K562 (cell line): ENCODE data around the gene RSBN1L. TPM values are rescaled to one million over a fixed set of nuclear protein-coding genes. Genes with fewer than 3 reads are reported as not detected.

Experiments
- ATAC-seq: fragments of 200-7000 bp; cut with Tn5 transposase; 3 replicates; pipeline ENCODE4 v1.9.1; 2020; ENCODE audit warnings: moderate library complexity
- BruUV-seq: library from RNA; stranded (reverse); fragments of 400-500 nt; replicated peaks from 2 replicates; lab custom pipeline; 2021; lab: Mats Ljungman, UMichigan
- CTCF ChIA-PET: fragments of 300-600 bp; formaldehyde crosslinking; extraction: SDS; loops from one replicate; lab custom pipeline; 2021; ENCODE audit warnings: low intra/inter-chr PET ratio; lab: Yijun Ruan, JAX
- POLR2A ChIA-PET: fragments of 300-600, 350-650 bp; sonication (Branson Sonifier 250); formaldehyde crosslinking; extraction: SDS; loops from one replicate; lab custom pipeline; 2021; ENCODE audit warnings: antibody characterized with exemption, inconsistent platforms; lab: Yijun Ruan, JAX
- DNase-seq, 4 experiments: peaks; one replicate each; pipeline versions ENCODE4 v3.0.0 to v3.0.0-alpha.2; 2011 to 2018; ENCODE audit warnings: low spot score in 3 of 4, mixed read lengths in 3 of 4; ENCODE audit errors: extremely low read depth in 1 of 4
- FAIRE-seq: peaks from 2 replicates; lab custom pipeline; 2011; peaks lifted over from hg19 to GRCh38; lab: Jason Lieb, UNC
- H2AFZ ChIP-seq: 2 replicates; pipeline ENCODE4 v1.6.0; 2011; ENCODE audit warnings: low read depth, low read length, control low read depth, inconsistent platforms
- H3K27ac ChIP-seq: fragments of 200-600 bp; 3 replicates; pipeline ENCODE4 v1.8.0; 2011; ENCODE audit warnings: low read depth, mild to moderate bottlenecking, control low read depth, inconsistent platforms, low read length, moderate library complexity, mixed read lengths; ENCODE audit errors: extremely low read depth
- H3K27me3 ChIP-seq, 2 experiments: fragments of 300-600 bp in 1 of 2; 2 replicates in 1 of 2; 3 replicates in 1 of 2; pipeline versions ENCODE4 v1.6.0 to v1.8.0; 2011; ENCODE audit warnings: inconsistent platforms in 2 of 2, low read length in 2 of 2, mild to moderate bottlenecking in 1 of 2, mixed read lengths in 1 of 2, moderate library complexity in 1 of 2; ENCODE audit not compliant: control insufficient read depth in 2 of 2, insufficient read depth in 2 of 2
- H3K36me3 ChIP-seq: fragments of 300-600 bp; 3 replicates; pipeline ENCODE4 v1.8.0; 2011; ENCODE audit warnings: mild to moderate bottlenecking, low read length, inconsistent platforms; ENCODE audit not compliant: control insufficient read depth, insufficient read depth
- H3K4me1 ChIP-seq, 2 experiments: fragments of 200-600 bp in 1 of 2; replicated peaks in 1 of 2; 2 replicates in 1 of 2; 3 replicates in 1 of 2; pipeline versions ENCODE4 v1.5.1 to v1.8.0; 2011; ENCODE audit warnings: inconsistent platforms in 2 of 2, low read length in 2 of 2, mild to moderate bottlenecking in 1 of 2, mixed read lengths in 1 of 2, moderate library complexity in 1 of 2; ENCODE audit not compliant: control insufficient read depth in 2 of 2, insufficient read depth in 2 of 2
- H3K4me2 ChIP-seq: 2 replicates; pipeline ENCODE4 v1.6.1; 2011; ENCODE audit warnings: low read length, control low read depth, inconsistent platforms, mixed read lengths; ENCODE audit not compliant: insufficient read depth
- H3K4me3 ChIP-seq: fragments of 200-600 bp; sonication (generic), shearing (Covaris generic); 2 replicates; pipeline ENCODE4 v1.5.1; 2016; ENCODE audit warnings: control low read depth, inconsistent platforms
- H3K79me2 ChIP-seq: fragments of 200-600 bp; 3 replicates; pipeline ENCODE4 v1.8.0; 2011; ENCODE audit warnings: low read length, inconsistent platforms; ENCODE audit not compliant: control insufficient read depth, insufficient read depth
- H3K9ac ChIP-seq, 2 experiments: 2 replicates each; pipeline versions ENCODE4 v1.6.0 to v1.6.1; 2011; ENCODE audit warnings: low read depth in 2 of 2, low read length in 2 of 2, control low read depth in 1 of 2, inconsistent platforms in 1 of 2, mild to moderate bottlenecking in 1 of 2, mixed read lengths in 1 of 2; ENCODE audit not compliant: insufficient read depth in 1 of 2
- H3K9me1 ChIP-seq: one replicate; pipeline ENCODE4 v1.6.0; 2011; ENCODE audit warnings: inconsistent platforms, mild to moderate bottlenecking, low read length, moderate library complexity; ENCODE audit not compliant: control insufficient read depth, insufficient read depth
- H3K9me3 ChIP-seq: replicated peaks from 2 replicates; pipeline ENCODE4 v1.5.1; 2011; ENCODE audit warnings: low read depth, low read length, inconsistent platforms; ENCODE audit not compliant: control insufficient read depth, insufficient read depth
- H4K20me1 ChIP-seq: replicated peaks from 2 replicates; pipeline ENCODE4 v1.6.1; 2011; ENCODE audit warnings: low read length, inconsistent platforms, mixed read lengths; ENCODE audit not compliant: control insufficient read depth, insufficient read depth
- SFPQ ChIP-seq: fragments of 200-400 bp; formaldehyde crosslinking; IDR thresholded peaks from 2 replicates; pipeline ENCODE4 v1.6.1; 2017; ENCODE audit warnings: mild to moderate bottlenecking, low read depth, low read length, moderate library complexity
- SMAD2 ChIP-seq: fragments of 150-350 bp; IDR thresholded peaks from 2 replicates; pipeline ENCODE4 v1.6.1; 2014; ENCODE audit warnings: low read depth, mild to moderate bottlenecking, low read length
- SPI1 ChIP-seq: IDR thresholded peaks from 2 replicates; pipeline ENCODE4 v1.6.1; 2011; ENCODE audit warnings: low read depth, low read length, control low read depth, borderline replicate concordance
- ZNF224 ChIP-seq: sonication (generic); formaldehyde crosslinking; IDR thresholded peaks from 2 replicates; pipeline ENCODE4 v1.8.0; 2022; ENCODE audit warnings: mild to moderate bottlenecking, missing genetic modification reagents
- ZNF395 ChIP-seq: fragments of 200-800 bp; sonication (Bioruptor generic); IDR thresholded peaks from 2 replicates; pipeline ENCODE4 v1.6.1; 2017; ENCODE audit warnings: missing genetic modification characterization, missing compliant biosample characterization
- ZNF561 ChIP-seq: fragments of 450-650 bp; formaldehyde crosslinking; conservative IDR thresholded peaks from 2 replicates; pipeline ENCODE4 v1.4.0; 2020; ENCODE audit warnings: mild to moderate bottlenecking, moderate library complexity
- WGBS: fragments of 100-300 bp; shearing (Covaris generic); methylation state at CpG from one replicate; pipeline ENCODE4 v1.1.6; 2016; ENCODE audit warnings: low coverage, mixed read lengths; ENCODE audit not compliant: insufficient coverage; ENCODE audit errors: missing lambda C conversion rate; 5-methylcytosine and 5-hydroxymethylcytosine counted together
- in situ Hi-C: fragments of 300-500 bp; cut with MboI; formaldehyde crosslinking; loops from 4 replicates; pipeline ENCODE4 v1.15.0; 2018; ENCODE audit warnings: inconsistent platforms, mixed read lengths
- intact Hi-C: fragments of 100-400 bp; cut with micrococcal nuclease; formaldehyde crosslinking; loops from 2 replicates; pipeline ENCODE4 v1.14.2; 2022
- polyA plus RNA-seq, 8 experiments: library from polyadenylated mRNA; depleted of rRNA in 4 of 8; stranded (reverse) in 5 of 8; unstranded in 3 of 8; fragments of >200 nt; fragmentation: Nextera tagmentation in 2 of 8; fragmentation: Illumina TruSeq in 1 of 8; extraction: Ambion mirVana in 2 of 8; extraction: Trizol in 1 of 8; gene quantifications; 2 replicates each; pipeline versions ENCODE4 v1.2.1 to v1.2.3, GENCODE V29; 2011 to 2014; ENCODE audit warnings: inconsistent platforms in 1 of 8, missing spikeins in 1 of 8
- total RNA-seq, 7 experiments: library from RNA; depleted of rRNA in 6 of 7; stranded (reverse); fragments of >200 nt in 6 of 7; fragmentation: Illumina TruSeq in 2 of 7; extraction: Trizol in 2 of 7; gene quantifications; 2 replicates each; pipeline versions ENCODE4 v1.2.1 to v1.2.3, GENCODE V29; 2011 to 2021; ENCODE audit warnings: low replicate concordance in 1 of 7

Gene RSBN1L
- total and polyA plus RNA-seq, 9 of the 15 experiments (the other 6 are each of a cell fraction or from before 2014, with no cell fraction given) = 6.2 to 35.2 (median 20.1) TPM

- Histone ChIP-seq H3K27me3 (no peaks in the 10 kb centered on the region), H3K9me1 (no peaks in the 10 kb centered on the region), H4K20me1 (no peaks in the 10 kb centered on the region), H3K27ac (no peak overlapping the region), H3K79me2 (0 out of 3 replicates have a peak, but pooled peaks cover 4% of the 10 kb centered on the region), H2AFZ (no peak overlapping the region), H3K36me3 (peaks cover 73% of the 10 kb centered on the region), H3K9ac (no peak overlapping the region), H3K9me3 (no peaks in the 10 kb centered on the region), H3K4me1 (peaks cover 0 to 9% of the 10 kb centered on the region in 2 experiments; a peak in 1 of 5 replicates), H3K4me3 (no peak overlapping the region), H3K4me2 (no peak overlapping the region)
- ChIA-PET POLR2A (no interaction called here), CTCF (no interaction called here)
- in situ Hi-C loops = no loop called here
- no peak for DNase-seq
- WGBS = 86% methylated on average over 2 of the region's 2 CpGs
- no peak for FAIRE-seq
- TF ChIP-seq ZNF395 (CRISPR knock-in tag) (no peak), SMAD2 (no peak), SFPQ (no peak), ZNF561 (no peak), SPI1 (no peak), ZNF224 (CRISPR knock-in tag) (no peak)
- ATAC-seq = no peak
- intact Hi-C loops = no loop called here
- BruUV-seq = no TSS peak
These were observed 82.3 kb downstream of the RSBN1L start for GRCh38 chr7:77778535-77778934.
